ENCODE measurements around the gene AATK. TPM values are rescaled to one million over a fixed set of nuclear protein-coding genes. Genes with fewer than 3 reads are reported as not detected.

AATK gene
- total RNA-seq, 6 donors from 2014 or later: 39.2 to 144 (median 92.2) TPM

DNA sequence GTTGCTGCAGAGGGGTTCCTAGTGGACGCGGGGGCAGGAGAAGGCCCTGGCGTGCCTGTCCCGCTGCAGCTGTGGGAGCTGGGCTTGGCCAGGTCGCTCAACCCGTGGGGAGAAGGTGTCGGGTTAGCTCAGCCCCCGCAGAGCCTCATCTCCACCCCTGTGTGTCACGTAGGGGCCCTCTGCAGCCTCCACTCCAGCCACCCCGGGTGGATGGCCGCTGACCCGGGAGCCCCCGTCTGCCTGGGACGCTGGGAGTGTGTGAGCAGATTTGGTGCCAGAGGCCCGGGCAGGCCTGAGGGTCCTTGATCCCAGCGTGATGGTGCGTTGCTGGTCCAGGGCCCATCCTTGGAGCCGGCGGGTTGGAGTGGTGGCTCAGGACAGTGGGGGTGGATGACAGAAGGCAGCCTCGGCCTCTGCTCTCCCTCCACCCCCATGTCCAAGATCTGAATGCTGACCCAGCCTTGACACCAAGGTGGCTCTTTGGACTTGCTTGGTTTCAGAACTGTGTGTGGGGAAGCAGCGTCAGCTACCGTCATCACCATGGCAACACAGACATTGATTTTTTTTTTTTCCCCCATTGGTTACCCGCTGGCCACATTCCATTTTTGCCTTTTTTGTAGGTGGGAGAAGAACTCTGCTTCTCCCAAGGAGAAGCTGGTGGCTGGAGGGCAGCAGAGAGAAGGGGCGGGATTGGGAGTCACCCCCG lies 95.3 kb downstream of the AATK start:
- no peak overlapping the region for H3K4me3 ChIP-seq
- 88 to 92% methylated on average over 12 to 25 of the region's 25 CpGs for WGBS, 2 donors
- TF ChIP-seq EP300 (IDR thresholded peaks at IDR 0.05) (no peak), POLR2AphosphoS5 (IDR thresholded peaks at IDR 0.05) (no peak), POLR2A (IDR thresholded peaks at IDR 0.05) (no peak)
- TF ChIP-seq, protein P1, sequence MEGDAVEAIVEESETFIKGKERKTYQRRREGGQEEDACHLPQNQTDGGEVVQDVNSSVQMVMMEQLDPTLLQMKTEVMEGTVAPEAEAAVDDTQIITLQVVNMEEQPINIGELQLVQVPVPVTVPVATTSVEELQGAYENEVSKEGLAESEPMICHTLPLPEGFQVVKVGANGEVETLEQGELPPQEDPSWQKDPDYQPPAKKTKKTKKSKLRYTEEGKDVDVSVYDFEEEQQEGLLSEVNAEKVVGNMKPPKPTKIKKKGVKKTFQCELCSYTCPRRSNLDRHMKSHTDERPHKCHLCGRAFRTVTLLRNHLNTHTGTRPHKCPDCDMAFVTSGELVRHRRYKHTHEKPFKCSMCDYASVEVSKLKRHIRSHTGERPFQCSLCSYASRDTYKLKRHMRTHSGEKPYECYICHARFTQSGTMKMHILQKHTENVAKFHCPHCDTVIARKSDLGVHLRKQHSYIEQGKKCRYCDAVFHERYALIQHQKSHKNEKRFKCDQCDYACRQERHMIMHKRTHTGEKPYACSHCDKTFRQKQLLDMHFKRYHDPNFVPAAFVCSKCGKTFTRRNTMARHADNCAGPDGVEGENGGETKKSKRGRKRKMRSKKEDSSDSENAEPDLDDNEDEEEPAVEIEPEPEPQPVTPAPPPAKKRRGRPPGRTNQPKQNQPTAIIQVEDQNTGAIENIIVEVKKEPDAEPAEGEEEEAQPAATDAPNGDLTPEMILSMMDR (IDR thresholded peaks at IDR 0.05): no peak
- no peaks in the 10 kb centered on the region for H3K9me3 ChIP-seq
- peaks cover 0 to 36% (median 13%) of the 10 kb centered on the region in 4 donors for H3K36me3 ChIP-seq
- peaks cover 21 to 60% (median 28%) of the 10 kb centered on the region in 4 donors for H3K4me1 ChIP-seq
- H3K27me3 ChIP-seq: no peaks in the 10 kb centered on the region
- ATAC-seq (ENCODE audit: low FRiP score in 2 of 2) (no peak), DNase-seq (peak in 1 of 2 donors; percentile 70)
- H3K27ac ChIP-seq: peak overlapping the region; percentile 67 to 92 (median 74)

DNA sequence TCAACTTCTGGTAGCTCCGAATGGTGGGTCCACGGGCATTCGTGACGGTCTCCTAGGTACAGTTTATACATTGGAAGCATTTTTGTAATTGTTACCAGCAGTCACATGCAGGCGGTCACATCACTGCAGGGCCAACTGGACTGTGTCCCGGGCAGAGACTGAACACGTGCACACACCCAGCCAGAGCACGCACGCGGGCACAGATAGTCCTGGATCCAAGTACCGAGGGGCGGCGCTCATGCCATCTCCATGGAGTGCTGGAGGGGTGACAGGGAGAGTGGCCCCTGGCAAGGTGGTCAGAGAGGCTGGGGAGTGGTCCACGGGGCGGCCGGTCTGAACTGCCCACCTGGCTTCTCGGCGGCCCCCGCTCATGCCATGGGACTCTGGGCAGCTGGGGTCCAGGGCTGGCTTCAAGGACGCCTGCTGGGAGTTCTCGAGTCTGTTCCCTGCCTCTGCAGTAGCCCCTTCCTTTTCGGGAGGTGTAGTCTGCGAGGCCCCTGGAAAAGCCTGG lies 96.8 kb downstream of the AATK start:
- TF ChIP-seq, protein P1 (IDR thresholded peaks at IDR 0.05): no peak
- TF ChIP-seq POLR2AphosphoS5 (IDR thresholded peaks at IDR 0.05) (no peak), POLR2A (IDR thresholded peaks at IDR 0.05) (no peak), EP300 (IDR thresholded peaks at IDR 0.05) (no peak)
- Histone ChIP-seq H3K4me1 (peaks cover 34 to 70% (median 43%) of the 10 kb centered on the region in 4 donors), H3K27ac (peak overlapping the region in 2 of 4 donors; percentile 24 to 35), H3K27me3 (no peaks in the 10 kb centered on the region), H3K9me3 (no peaks in the 10 kb centered on the region), H3K4me3 (no peak overlapping the region), H3K36me3 (peaks cover 0 to 33% (median 13%) of the 10 kb centered on the region in 4 donors)
- no peak for ATAC-seq (ENCODE audit: low FRiP score in 2 of 2)
- 85 to 90% methylated on average over 8 to 23 of the region's 23 CpGs for WGBS, 2 donors
- DNase-seq: peak; percentile 27 to 59

DNA sequence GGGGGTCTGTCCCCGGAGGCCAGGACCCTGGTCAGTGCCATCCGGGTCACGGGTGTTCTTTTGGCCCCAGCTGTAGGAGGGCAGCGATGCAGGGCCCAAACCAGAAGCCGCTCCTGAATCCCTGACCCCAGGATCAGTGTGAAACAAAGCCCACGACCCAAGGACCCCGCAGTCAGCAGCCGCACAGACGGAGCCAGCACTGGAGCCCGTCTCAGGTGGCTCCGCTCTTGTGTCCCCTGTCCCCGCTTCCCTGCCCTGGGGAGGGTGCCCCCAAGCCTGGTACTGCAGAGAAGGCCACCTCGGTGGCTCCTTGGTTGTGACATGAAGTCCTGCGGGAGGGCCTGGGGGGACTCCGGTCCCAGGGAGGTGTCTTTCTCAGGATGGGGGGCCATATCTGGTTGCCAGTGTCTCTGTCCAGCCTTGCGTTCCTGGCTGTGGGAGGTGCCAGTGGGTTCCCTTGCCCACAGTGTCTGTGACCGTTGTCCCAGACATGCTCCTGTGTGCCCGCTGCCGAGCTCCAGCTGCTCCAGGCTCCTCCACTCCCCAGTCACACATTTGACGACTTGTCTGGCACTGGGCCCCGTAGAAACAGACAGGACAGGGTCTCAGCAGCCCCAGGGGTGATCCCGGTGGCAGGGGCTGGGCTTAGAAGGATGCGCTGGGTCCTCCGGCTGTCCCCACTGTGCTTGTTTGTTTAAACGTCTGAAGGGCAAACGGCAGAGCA lies 97.4 kb downstream of the AATK start:
- Histone ChIP-seq H3K4me3 (no peak overlapping the region), H3K4me1 (peaks cover 40 to 70% (median 49%) of the 10 kb centered on the region in 4 donors), H3K27ac (peak overlapping the region in 2 of 4 donors; percentile 27 to 72), H3K36me3 (peaks cover 0 to 33% (median 9%) of the 10 kb centered on the region in 4 donors), H3K9me3 (no peaks in the 10 kb centered on the region), H3K27me3 (no peaks in the 10 kb centered on the region)
- DNase-seq (peak in 1 of 2 donors; percentile 57), ATAC-seq (ENCODE audit: low FRiP score in 2 of 2) (no peak)
- TF ChIP-seq POLR2AphosphoS5 (IDR thresholded peaks at IDR 0.05): no peak
- TF ChIP-seq EP300 (IDR thresholded peaks at IDR 0.05): no peak
- no peak for TF ChIP-seq POLR2A (IDR thresholded peaks at IDR 0.05)
- TF ChIP-seq, protein P1 (IDR thresholded peaks at IDR 0.05): no peak
- 75 to 90% methylated on average over 4 to 25 of the region's 26 CpGs for WGBS, 2 donors

DNA sequence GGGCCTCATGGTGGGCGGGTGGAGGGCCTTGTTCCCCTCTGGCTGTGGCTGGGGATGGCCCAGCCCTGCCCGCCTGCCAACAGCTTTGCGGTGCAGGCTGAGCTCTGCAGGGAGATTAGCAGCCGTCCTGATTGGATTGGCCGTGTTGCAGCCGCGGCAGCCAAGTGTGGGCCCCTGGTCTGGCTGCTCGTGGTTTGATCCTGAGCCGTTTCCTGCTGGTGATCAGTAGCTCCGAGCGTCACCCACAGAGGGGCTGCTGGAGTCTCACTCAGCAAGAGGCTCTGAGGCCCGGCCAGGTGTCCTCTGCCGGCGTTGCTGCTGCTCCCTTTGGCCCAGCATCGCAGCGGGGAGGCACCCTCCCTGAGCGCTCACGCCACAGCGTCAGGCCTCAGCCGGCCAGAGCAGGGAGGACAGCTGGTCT lies 98.6 kb downstream of the AATK start:
- H3K27ac ChIP-seq: peak overlapping the region in 1 of 4 donors; percentile 72
- peaks cover 0 to 40% (median 12%) of the 10 kb centered on the region in 4 donors for H3K36me3 ChIP-seq
- no peaks in the 10 kb centered on the region for H3K27me3 ChIP-seq
- TF ChIP-seq POLR2AphosphoS5 (IDR thresholded peaks at IDR 0.05): no peak
- TF ChIP-seq EP300 (IDR thresholded peaks at IDR 0.05): no peak
- no peak for TF ChIP-seq POLR2A (IDR thresholded peaks at IDR 0.05)
- TF ChIP-seq, protein P1 (IDR thresholded peaks at IDR 0.05): no peak
- H3K4me1 ChIP-seq: peaks cover 49 to 70% (median 53%) of the 10 kb centered on the region in 4 donors
- no peak overlapping the region for H3K4me3 ChIP-seq
- ATAC-seq (ENCODE audit: low FRiP score in 2 of 2) (no peak), DNase-seq (peak in 1 of 2 donors; percentile 72)
- WGBS, 2 donors: 89% methylated on average over 11 of the region's 20 CpGs; no CpG with 5 or more reads in 1 of the 2 donors
- no peaks in the 10 kb centered on the region for H3K9me3 ChIP-seq

Small RNA genes lying within 50 kb of the gene (small RNA-seq; reads per million reads assigned to genes)
- gene MIR1250 (0 to 1.4 (median 0.06) reads per million in 4 donors), gene MIR3065 (36.9 to 104 (median 66.3) reads per million in 4 donors), gene MIR657 (0 reads per million in 4 donors)

Other genes starting within 250 kb of the AATK start
- 10 to 100 TPM; 29.5 to 75.4 (median 34.8) TPM for gene CHMP6, start 174.4 kb downstream of the AATK start, total RNA-seq
- gene BAIAP2, start 131.1 kb downstream of the AATK start, total RNA-seq: 100 to 1,000 TPM in 5 of 6 donors, 10 to 100 TPM in 1; 90.7 to 231 (median 123) TPM
- gene PVALEF, start 714 bp downstream of the AATK start, total RNA-seq: not detected
- gene CEP131, start 56.7 kb upstream of the AATK start, total RNA-seq: 10 to 100 TPM in 4 of 6 donors, 1 to 10 TPM in 2; 5.3 to 55.5 (median 12.6) TPM
- gene TEPSIN, start 72.8 kb upstream of the AATK start, total RNA-seq: 100 to 1,000 TPM in 2 of 6 donors, 10 to 100 TPM in 4; 33.1 to 141 (median 49.7) TPM
- 10 to 100 TPM; 19.6 to 38.1 (median 33.6) TPM for gene NDUFAF8, start 73.1 kb upstream of the AATK start, total RNA-seq
- 100 to 1,000 TPM in 4 of 6 donors, 10 to 100 TPM in 2; 90.6 to 208 (median 110) TPM for gene SLC38A10, start 129.1 kb upstream of the AATK start, total RNA-seq
- 10 to 100 TPM in 5 of 6 donors, 1 to 10 TPM in 1; 8.2 to 81.7 (median 21.0) TPM for gene BAHCC1, start 229.2 kb upstream of the AATK start, total RNA-seq

Data from upper lobe of left lung (tissue), 6 donors.